A549 (cell line): ENCODE data around the gene ANKRD7.

Experiments used
- CBX2 ChIP-seq: fragments of 200-600 bp; sonication (generic); IDR thresholded peaks from 2 replicates; pipeline ENCODE4 v1.6.1; 2016; ENCODE audit warnings: low read depth, mild to moderate bottlenecking, borderline replicate concordance
- CEBPB ChIP-seq, 2 experiments: fragments of >200 bp in 1 of 2; sonication (Bioruptor Twin) in 1 of 2; formaldehyde crosslinking in 1 of 2; IDR thresholded peaks; 2 replicates each; pipeline ENCODE4 v1.6.1; 2012 to 2016
- HDAC2 ChIP-seq: fragments of 200-600 bp; sonication (generic); IDR thresholded peaks from 2 replicates; pipeline ENCODE4 v1.6.1; 2016
- HOXA7 ChIP-seq: fragments of 250-450 bp; sonication (Bioruptor Pico); IDR thresholded peaks from 2 replicates; pipeline ENCODE4 v1.5.0; 2020; ENCODE audit warnings: mild to moderate bottlenecking, moderate library complexity
- KDM5A ChIP-seq: fragments of 200-600 bp; sonication (generic); IDR thresholded peaks from 2 replicates; pipeline ENCODE4 v1.6.1; 2016; ENCODE audit warnings: antibody characterized with exemption, mild to moderate bottlenecking
- RAD21 ChIP-seq, 2 experiments: fragments of >200 bp in 1 of 2; sonication (Bioruptor Twin) in 1 of 2; formaldehyde crosslinking in 1 of 2; IDR thresholded peaks in 1 of 2; conservative IDR thresholded peaks in 1 of 2; 2 replicates in 1 of 2; 3 replicates in 1 of 2; pipeline ENCODE4 v1.6.1; 2012 to 2018; ENCODE audit warnings: inconsistent platforms in 1 of 2
- TF ChIP-seq, protein P1 (sequence below): fragments of >200 bp; sonication (Bioruptor Twin); formaldehyde crosslinking; IDR thresholded peaks from 3 replicates; pipeline ENCODE4 v1.5.1; 2016

DNA sequence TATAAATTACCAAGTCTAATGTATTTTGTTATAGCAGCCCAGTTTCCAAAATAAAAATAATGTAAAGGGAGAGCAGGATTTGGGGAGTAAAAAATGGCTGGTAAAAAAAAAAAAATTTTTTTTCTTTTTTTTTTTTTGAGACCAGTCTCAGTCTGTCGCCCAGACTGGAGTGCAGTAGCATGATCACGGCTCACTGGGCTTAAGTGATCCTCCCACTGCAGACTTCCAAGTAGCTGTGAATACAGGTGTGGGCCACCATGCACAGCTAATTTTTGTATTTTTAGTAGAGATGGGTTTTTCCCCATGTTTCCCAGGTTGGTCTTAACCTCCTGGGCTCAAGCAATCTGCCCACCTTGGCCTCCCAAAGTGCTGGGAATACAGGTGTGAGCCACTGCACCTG is 45.3 kb upstream of the ANKRD7 start:
- no peak for TF ChIP-seq CBX2
- TF ChIP-seq, protein P1, sequence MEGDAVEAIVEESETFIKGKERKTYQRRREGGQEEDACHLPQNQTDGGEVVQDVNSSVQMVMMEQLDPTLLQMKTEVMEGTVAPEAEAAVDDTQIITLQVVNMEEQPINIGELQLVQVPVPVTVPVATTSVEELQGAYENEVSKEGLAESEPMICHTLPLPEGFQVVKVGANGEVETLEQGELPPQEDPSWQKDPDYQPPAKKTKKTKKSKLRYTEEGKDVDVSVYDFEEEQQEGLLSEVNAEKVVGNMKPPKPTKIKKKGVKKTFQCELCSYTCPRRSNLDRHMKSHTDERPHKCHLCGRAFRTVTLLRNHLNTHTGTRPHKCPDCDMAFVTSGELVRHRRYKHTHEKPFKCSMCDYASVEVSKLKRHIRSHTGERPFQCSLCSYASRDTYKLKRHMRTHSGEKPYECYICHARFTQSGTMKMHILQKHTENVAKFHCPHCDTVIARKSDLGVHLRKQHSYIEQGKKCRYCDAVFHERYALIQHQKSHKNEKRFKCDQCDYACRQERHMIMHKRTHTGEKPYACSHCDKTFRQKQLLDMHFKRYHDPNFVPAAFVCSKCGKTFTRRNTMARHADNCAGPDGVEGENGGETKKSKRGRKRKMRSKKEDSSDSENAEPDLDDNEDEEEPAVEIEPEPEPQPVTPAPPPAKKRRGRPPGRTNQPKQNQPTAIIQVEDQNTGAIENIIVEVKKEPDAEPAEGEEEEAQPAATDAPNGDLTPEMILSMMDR: no peak
- TF ChIP-seq CEBPB (IDR thresholded peaks at IDR 0.05): no peak
- TF ChIP-seq RAD21 (conservative IDR thresholded peaks at IDR 0.05 in 1 of 2, IDR thresholded peaks at IDR 0.05 in 1 of 2): no peak
- TF ChIP-seq HDAC2: no peak
- TF ChIP-seq HOXA7 (CRISPR knock-in tag): no peak
- TF ChIP-seq KDM5A: no peak
